Nucleus accumbens (tissue), 56 donors: ENCODE data around the gene TEX53.
A peak's percentile ranks its signal among the peaks of the same experiment; 100 is the strongest.

Experiments
- DNase-seq, 56 donors: peaks; one replicate each; lab custom pipeline; 2025; lab: John Stamatoyannopoulos, UW

Gene TEX53

GRCh38 chr9:114643001-114643400, 14.6 kb downstream of the TEX53 start:
- no peak for DNase-seq

DNA sequence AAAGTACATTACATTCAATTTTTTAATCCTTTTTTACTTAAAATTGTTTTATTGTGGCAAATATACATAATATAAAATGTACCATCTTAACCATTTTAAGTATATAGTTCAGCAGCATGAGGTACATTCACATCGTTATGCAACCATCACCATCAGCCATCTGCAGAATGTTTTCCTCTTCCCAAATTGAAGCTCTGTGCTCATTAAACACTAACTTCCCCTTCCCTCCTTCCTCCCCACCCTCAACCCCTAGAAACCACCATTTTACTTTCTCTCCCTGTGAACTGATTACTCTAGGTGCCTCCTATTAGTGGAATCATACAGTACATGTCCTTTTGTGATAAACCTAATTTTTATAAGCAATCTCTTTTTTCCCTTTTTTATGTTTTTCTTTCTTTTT, 15.6 kb downstream of the TEX53 start:
- DNase-seq, result no peak

- no peak for DNase-seq
Observed at GRCh38 chr9:114638404-114638803, 19.2 kb downstream of the TEX53 start.

- no peak for DNase-seq
Observed at GRCh38 chr9:114634387-114634786, 23.2 kb downstream of the TEX53 start.

- DNase-seq, result no peak
Observed at GRCh38 chr9:114633438-114634089, 24.0 kb downstream of the TEX53 start.

DNA sequence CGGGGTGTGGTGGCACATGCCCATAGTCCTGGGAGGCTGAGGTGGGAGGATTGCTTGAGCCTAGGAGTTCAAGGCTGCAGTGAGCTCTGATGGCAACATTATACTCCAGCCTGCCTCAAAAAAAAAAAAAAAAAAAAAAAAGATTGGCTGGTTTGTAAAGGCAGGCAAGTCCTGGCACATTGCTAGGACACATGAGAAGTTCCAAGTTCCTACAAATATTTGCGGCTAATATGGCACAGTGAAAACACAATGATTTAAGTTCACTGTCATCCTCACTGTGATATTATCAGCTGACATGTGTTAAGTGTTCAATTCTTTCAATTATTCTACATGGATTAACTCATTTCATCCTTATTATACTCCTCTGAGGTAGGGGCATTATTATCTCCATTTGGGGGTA, 26.4 kb downstream of the TEX53 start:
- DNase-seq, result no peak

DNA sequence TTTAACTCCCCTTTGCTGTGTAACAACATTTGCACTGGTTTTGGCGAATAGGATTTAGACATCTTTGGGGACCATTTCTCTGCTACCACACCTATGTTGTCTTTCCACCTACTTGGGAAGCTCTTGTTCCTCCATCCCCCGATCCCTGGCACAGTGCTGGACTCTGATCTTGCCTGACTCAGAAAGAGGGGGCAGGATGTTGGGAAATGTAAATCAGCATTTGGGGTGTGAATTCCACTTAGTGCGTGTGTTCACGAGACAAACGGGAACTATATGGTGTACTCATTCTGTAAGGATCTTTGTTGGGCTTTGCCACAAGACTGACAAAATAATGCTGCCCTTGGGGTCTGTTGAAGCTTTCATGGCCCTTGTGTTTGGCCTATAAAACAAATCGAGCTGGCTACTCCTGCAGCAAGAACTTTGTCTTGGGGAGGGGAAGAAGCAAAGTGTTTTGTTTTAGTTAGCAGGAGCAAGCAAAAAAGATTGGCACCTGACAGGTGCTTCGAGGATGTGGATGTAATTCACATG, 28.0 kb downstream of the TEX53 start:
- DNase-seq, result no peak

GRCh38 chr9:114627553-114627952, 30.1 kb downstream of the TEX53 start:
- DNase-seq, result no peak

- no peak for DNase-seq
Observed at GRCh38 chr9:114626415-114627020, 31.1 kb downstream of the TEX53 start.

DNA sequence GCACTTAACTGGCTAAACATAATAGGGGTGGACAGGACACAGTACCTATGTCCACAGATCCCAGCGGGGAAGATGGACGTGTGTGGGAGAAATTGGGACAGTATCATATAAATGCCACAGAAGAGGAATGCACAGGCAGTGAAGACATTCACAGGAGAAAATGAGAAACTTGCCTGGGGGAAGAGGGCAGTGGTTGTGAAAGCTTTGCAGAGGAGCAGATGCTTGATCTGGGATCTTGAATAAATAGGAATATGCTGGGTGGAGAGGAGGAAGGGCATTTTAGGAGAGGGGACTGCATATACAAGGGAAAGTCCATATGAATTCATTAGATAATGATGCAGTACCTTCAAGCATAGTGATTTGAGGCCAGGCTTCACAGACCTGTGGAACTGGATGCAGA, 32.9 kb downstream of the TEX53 start:
- DNase-seq, result no peak

- no peak for DNase-seq
Observed at GRCh38 chr9:114621975-114622609, 35.5 kb downstream of the TEX53 start.

GRCh38 chr9:114621561-114621960, 36.0 kb downstream of the TEX53 start:
- DNase-seq, result no peak

GRCh38 chr9:114619191-114619761, 38.3 kb downstream of the TEX53 start:
- no peak for DNase-seq

DNA sequence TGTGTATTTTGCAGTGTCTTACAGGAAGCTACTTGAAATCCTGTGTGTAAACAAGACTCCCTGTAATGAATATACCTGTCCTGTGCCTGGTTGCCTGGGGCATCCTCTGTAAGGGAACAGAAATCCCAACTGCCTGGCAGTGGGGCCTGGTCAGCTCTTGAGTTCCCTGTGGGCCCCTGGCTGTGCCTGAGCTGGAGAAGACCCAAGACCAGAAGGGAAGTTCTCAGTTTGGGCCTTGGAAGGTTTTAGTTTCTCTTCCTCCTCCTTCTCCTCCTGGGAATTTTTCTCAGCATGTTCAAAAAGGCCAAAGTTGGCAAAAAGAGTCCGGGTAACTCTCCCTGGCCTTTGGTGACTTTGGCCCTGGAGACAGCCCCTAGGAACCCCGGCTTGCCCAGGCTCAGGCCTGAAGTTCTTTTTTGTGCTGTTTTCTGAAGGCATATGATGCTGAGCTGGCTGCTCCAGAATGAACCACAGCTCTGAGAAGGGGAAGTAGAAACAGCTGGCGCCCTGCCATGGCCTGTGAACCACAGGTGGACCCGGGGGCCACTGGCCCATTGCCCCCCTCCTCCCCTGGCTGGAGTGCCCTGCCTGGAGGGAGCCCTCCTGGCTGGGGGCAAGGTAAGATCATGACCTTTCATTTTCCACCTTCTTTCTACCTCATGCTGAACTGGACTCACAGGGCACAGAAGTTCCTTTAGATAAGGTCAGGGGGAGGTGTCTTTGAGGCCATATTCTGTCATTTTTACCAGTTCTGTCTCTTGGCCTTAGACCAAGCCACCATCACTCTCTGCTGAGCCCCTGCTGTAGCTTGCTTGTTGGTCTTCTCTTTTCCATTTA, 40.7 kb downstream of the TEX53 start:
- peak in 19 of 56 donors; percentile 2 to 38 (median 9) for DNase-seq

- no peak for DNase-seq
Observed at GRCh38 chr9:114614373-114614772, 43.2 kb downstream of the TEX53 start.

- DNase-seq, result no peak
Observed at GRCh38 chr9:114613919-114614318, 43.7 kb downstream of the TEX53 start.

GRCh38 chr9:114613087-114613486, 44.5 kb downstream of the TEX53 start:
- no peak for DNase-seq

DNA sequence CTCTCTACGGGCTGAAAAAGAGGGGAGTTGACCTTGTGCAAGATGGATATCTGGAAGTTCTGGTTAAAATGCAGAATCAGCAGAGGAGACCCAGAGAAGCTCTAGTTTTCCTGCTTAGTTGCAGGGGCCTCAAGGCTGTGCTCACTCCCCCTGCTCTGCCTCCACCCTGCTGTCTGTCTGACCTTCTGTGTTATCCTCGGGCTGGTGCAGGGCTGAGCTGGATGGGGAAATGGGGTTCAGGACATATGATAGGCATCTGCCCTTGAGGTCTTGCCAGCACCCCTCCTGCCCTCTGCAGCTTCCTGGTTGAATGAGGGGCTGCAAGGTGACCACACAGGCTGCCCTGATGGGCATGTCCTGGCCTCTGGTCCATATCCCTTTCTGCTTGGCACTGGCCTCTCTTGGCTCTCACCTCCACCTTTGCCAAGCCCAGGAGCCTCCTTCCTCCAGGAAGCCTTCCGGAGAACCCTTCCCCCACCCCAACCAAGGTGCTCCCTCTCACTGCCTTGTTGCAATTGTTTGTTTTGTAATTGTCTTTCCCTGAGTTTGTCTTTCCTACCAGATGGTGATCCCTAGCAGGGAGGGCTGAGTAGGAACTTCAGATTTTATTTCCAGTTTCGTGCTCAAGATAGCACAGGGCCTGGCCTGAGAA, 45.2 kb downstream of the TEX53 start:
- peak in 1 of 56 donors; percentile 19 for DNase-seq

GRCh38 chr9:114611516-114612271, 45.9 kb downstream of the TEX53 start:
- DNase-seq, result peak in 46 of 56 donors; percentile 10 to 85 (median 58)

GRCh38 chr9:114608525-114608796, 49.1 kb downstream of the TEX53 start:
- no peak for DNase-seq
